Loucy (cell line): Measurements from ENCODE around the gene KRTAP10-1.
"Not testable (repeated sequence)": the region's sequence is repeated elsewhere in the genome, so short reads cannot be mapped to it uniquely, and the experiment has no call there.

ENCODE experiments used
- H2AFZ ChIP-seq: fragments of 200-600 bp; sonication (generic); 2 replicates; pipeline ENCODE4 v1.6.0; 2016; ENCODE audit warnings: antibody characterized with exemption, mild to moderate bottlenecking, low read length, moderate library complexity
- H3F3A ChIP-seq: fragments of 200-600 bp; 2 replicates; pipeline ENCODE4 v1.6.0; 2016; ENCODE audit warnings: antibody characterized with exemption, low read depth, mild to moderate bottlenecking
- H3K27me3 ChIP-seq: fragments of 200-600 bp; sonication (generic); 2 replicates; pipeline ENCODE4 v1.6.1; 2014; ENCODE audit warnings: low read length, mild to moderate bottlenecking; ENCODE audit not compliant: insufficient read depth, poor library complexity, severe bottlenecking
- H3K36me3 ChIP-seq: fragments of 200-600 bp; sonication (generic); 2 replicates; pipeline ENCODE4 v1.6.1; 2016; ENCODE audit warnings: low read length; ENCODE audit not compliant: insufficient read depth
- H3K4me1 ChIP-seq: fragments of 200-600 bp; sonication (generic); 2 replicates; pipeline ENCODE4 v1.5.1; 2014; ENCODE audit warnings: low read length, mild to moderate bottlenecking; ENCODE audit not compliant: insufficient read depth, poor library complexity, severe bottlenecking
- H3K4me2 ChIP-seq: fragments of 200-600 bp; sonication (generic); 2 replicates; pipeline ENCODE4 v1.6.0; 2014; ENCODE audit warnings: antibody characterized with exemption, low read length, low read depth, mild to moderate bottlenecking; ENCODE audit not compliant: poor library complexity, severe bottlenecking
- H3K4me3 ChIP-seq: fragments of 200-600 bp; sonication (generic); 2 replicates; pipeline ENCODE4 v1.5.1; 2014; ENCODE audit warnings: low read length, mild to moderate bottlenecking, mixed read lengths; ENCODE audit not compliant: poor library complexity, severe bottlenecking
- H3K79me2 ChIP-seq: fragments of 200-600 bp; sonication (generic); 2 replicates; pipeline ENCODE4 v1.6.1; 2014; ENCODE audit warnings: low read length; ENCODE audit not compliant: insufficient read depth
- H3K9ac ChIP-seq: fragments of 200-600 bp; sonication (generic); 2 replicates; pipeline ENCODE4 v1.6.0; 2014; ENCODE audit warnings: mild to moderate bottlenecking, low read depth, low read length, moderate library complexity; ENCODE audit not compliant: poor library complexity, severe bottlenecking
- H3K9me2 ChIP-seq: fragments of 200-600 bp; sonication (generic); replicated peaks from 2 replicates; pipeline ENCODE4 v1.6.1; 2016; ENCODE audit warnings: low read depth, low read length, mixed read lengths
- H3K9me3 ChIP-seq: fragments of 200-600 bp; sonication (generic); 2 replicates; pipeline ENCODE4 v1.6.1; 2014; ENCODE audit warnings: mild to moderate bottlenecking, antibody characterized with exemption, low read length, low read depth; ENCODE audit not compliant: insufficient read depth
- H4K20me1 ChIP-seq: fragments of 200-600 bp; sonication (generic); 2 replicates; pipeline ENCODE4 v1.6.0; 2014; ENCODE audit warnings: antibody characterized with exemption, low read length, mild to moderate bottlenecking; ENCODE audit not compliant: insufficient read depth, poor library complexity, severe bottlenecking
- CTCF ChIP-seq: fragments of 200-600 bp; sonication (generic); conservative IDR thresholded peaks from 2 replicates; pipeline ENCODE4 v1.5.1; 2014; ENCODE audit warnings: mild to moderate bottlenecking, antibody characterized with exemption, low read length
- EZH2phosphoT487 ChIP-seq: fragments of 200-600 bp; IDR thresholded peaks from 2 replicates; pipeline ENCODE4 v1.6.1; 2018; ENCODE audit warnings: antibody characterized with exemption, mild to moderate bottlenecking, moderate library complexity, borderline replicate concordance

The KRTAP10-1 gene

GRCh38 chr21:44503901-44504399 lies 36.0 kb downstream of the KRTAP10-1 start:
- Histone ChIP-seq H3K4me3 (no peak overlapping the region), H3K4me2 (no peak overlapping the region), H3K27me3 (no peaks in the 10 kb centered on the region), H3K79me2 (no peaks in the 10 kb centered on the region), H3K9me3 (no peaks in the 10 kb centered on the region), H2AFZ (no peak overlapping the region), H3F3A (no peaks in the 10 kb centered on the region), H3K36me3 (no peaks in the 10 kb centered on the region), H3K9ac (no peak overlapping the region), H4K20me1 (no peaks in the 10 kb centered on the region), H3K4me1 (no peaks in the 10 kb centered on the region), H3K9me2 (no peaks in the 10 kb centered on the region)
- TF ChIP-seq EZH2phosphoT487 (no peak), CTCF (no peak)

- not testable (repeated sequence) for H3K4me1 ChIP-seq, H3F3A ChIP-seq, H3K9ac ChIP-seq, H3K27me3 ChIP-seq, H3K9me3 ChIP-seq, H3K79me2 ChIP-seq, H3K4me2 ChIP-seq, H4K20me1 ChIP-seq, H3K4me3 ChIP-seq, H3K9me2 ChIP-seq, H2AFZ ChIP-seq, H3K36me3 ChIP-seq
Observed at GRCh38 chr21:44503006-44503889, 36.7 kb downstream of the KRTAP10-1 start.

- Histone ChIP-seq H3F3A (no peaks in the 10 kb centered on the region), H3K9me3 (no peaks in the 10 kb centered on the region), H3K4me2 (no peak overlapping the region), H3K36me3 (no peaks in the 10 kb centered on the region), H3K9ac (no peak overlapping the region), H4K20me1 (no peaks in the 10 kb centered on the region), H3K4me1 (no peaks in the 10 kb centered on the region), H3K27me3 (no peaks in the 10 kb centered on the region), H2AFZ (no peak overlapping the region), H3K4me3 (no peak overlapping the region), H3K79me2 (no peaks in the 10 kb centered on the region), H3K9me2 (no peaks in the 10 kb centered on the region)
- TF ChIP-seq EZH2phosphoT487 (no peak), CTCF (no peak)
Observed at GRCh38 chr21:44502171-44502958, 37.6 kb downstream of the KRTAP10-1 start.
